HepG2 (cell line): Measurements from ENCODE around the gene P4HB. TPM values are rescaled to one million over a fixed set of nuclear protein-coding genes. Genes with fewer than 3 reads are reported as not detected.
A peak's percentile ranks its signal among the peaks of the same experiment; 100 is the strongest.

Experiments
- AGO1 ChIP-seq: fragments of 200-400 bp; formaldehyde crosslinking; IDR thresholded peaks from 2 replicates; pipeline ENCODE4 v1.6.1; 2017; ENCODE audit warnings: mild to moderate bottlenecking, low read depth, low read length, moderate library complexity; ENCODE audit not compliant: poor library complexity, severe bottlenecking
- BCL6 ChIP-seq: IDR thresholded peaks from 2 replicates; pipeline ENCODE4 v1.6.1; 2016; ENCODE audit warnings: missing genetic modification reagents, missing compliant biosample characterization
- CSRNP1 ChIP-seq: sonication (generic); formaldehyde crosslinking; IDR thresholded peaks from 2 replicates; pipeline ENCODE4 v1.8.1; 2023; ENCODE audit warnings: mild to moderate bottlenecking, missing genetic modification reagents
- KDM3A ChIP-seq: IDR thresholded peaks from 2 replicates; pipeline ENCODE4 v1.6.1; 2018; ENCODE audit warnings: low read depth, missing compliant biosample characterization
- NR2C2 ChIP-seq: sonication (generic); formaldehyde crosslinking; IDR thresholded peaks from 2 replicates; pipeline ENCODE4 v1.4.0; 2020; ENCODE audit warnings: missing genetic modification reagents, mild to moderate bottlenecking, moderate library complexity, borderline replicate concordance
- PBX3 ChIP-seq: sonication (generic); formaldehyde crosslinking; IDR thresholded peaks from 2 replicates; pipeline ENCODE4 v1.8.1; 2023; ENCODE audit warnings: missing genetic modification reagents, inconsistent platforms, borderline replicate concordance
- polyA plus RNA-seq, 8 experiments: library from polyadenylated mRNA; depleted of rRNA in 3 of 8; stranded (reverse) in 7 of 8; unstranded in 1 of 8; fragments of >200 nt; fragmentation: Illumina TruSeq in 4 of 8; extraction: Trizol in 4 of 8; gene quantifications; 2 replicates each; pipeline versions ENCODE4 v1.2.1 to v1.2.3, GENCODE V29; 2011 to 2016; ENCODE audit warnings: low read depth in 4 of 8, missing spikeins in 1 of 8, mixed read lengths in 1 of 8; ENCODE audit not compliant: insufficient read depth in 1 of 8
- total RNA-seq, 5 experiments: library from RNA; depleted of rRNA; stranded (reverse); fragments of >200 nt; fragmentation: Illumina TruSeq; extraction: Trizol; gene quantifications; 2 replicates each; pipeline ENCODE4 v1.2.3, GENCODE V29; 2016; ENCODE audit warnings: low read depth in 1 of 5
- TF ChIP-seq, protein P1 (sequence below): sonication (generic); formaldehyde crosslinking; IDR thresholded peaks from 2 replicates; pipeline ENCODE4 v1.5.0; 2020; ENCODE audit warnings: missing genetic modification reagents, mild to moderate bottlenecking, borderline replicate concordance
- TF ChIP-seq, protein P2 (sequence below): sonication (generic); formaldehyde crosslinking; IDR thresholded peaks from 2 replicates; pipeline ENCODE4 v1.4.0; 2020; ENCODE audit warnings: missing genetic modification reagents

P4HB gene
- total and polyA plus RNA-seq, 2 of the 13 experiments (the other 11 are each of a cell fraction or from before 2014, with no cell fraction given), result 185 to 782 TPM

DNA sequence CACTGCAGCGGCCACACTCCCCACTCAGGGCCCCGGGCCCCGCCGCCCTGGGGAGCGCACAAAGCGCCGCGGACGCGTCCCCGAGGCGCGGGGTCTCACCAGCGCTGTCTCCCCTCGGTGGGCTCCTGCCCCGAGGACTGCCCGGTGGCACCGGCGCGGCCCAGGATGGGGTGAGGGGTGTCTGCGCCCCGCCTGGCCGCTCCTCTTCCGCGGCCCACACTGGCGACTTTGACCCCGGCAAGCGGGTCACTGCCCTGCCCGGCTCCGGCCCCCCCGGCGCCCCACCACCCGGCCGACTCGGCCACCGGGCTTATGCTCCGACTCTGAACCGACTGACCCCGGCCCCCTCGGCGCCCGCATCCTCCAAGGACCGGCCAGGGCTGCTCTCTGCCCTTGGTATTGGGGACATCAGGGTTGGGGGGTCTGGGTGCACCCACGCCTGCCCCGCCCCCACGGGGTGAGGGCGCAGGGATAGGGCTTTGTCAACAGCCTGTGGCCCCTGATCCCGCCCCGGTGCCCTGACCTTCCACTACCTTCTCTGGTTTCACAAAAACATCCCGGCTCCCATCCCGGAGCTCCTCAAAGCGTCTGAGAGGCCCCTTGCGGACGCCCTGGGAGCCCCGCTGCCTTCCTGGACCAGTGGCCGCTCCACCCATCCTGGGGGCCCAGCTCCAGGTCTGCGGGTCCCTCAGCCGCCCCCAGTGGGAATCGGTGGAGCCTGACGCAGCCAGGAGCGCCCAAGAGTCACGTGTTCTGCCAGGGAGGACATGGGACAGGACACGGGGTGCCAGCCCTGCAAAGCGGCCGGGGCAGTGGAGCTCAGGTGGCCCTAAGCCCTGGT lies 55.6 kb downstream of the P4HB start (continued):
- TF ChIP-seq BCL6 (CRISPR knock-in tag) (0 out of 2 replicates have a peak, but pooled peaks have one; percentile 29), NR2C2 (CRISPR knock-in tag) (0 out of 2 replicates have a peak, but pooled peaks have one; percentile 22), CSRNP1 (CRISPR knock-in tag) (peak; percentile 26; the same call in 1 of the 2 replicates), AGO1 (peak; percentile 49), KDM3A (CRISPR knock-in tag) (no peak), PBX3 (CRISPR knock-in tag) (no peak)
- TF ChIP-seq, protein P1, sequence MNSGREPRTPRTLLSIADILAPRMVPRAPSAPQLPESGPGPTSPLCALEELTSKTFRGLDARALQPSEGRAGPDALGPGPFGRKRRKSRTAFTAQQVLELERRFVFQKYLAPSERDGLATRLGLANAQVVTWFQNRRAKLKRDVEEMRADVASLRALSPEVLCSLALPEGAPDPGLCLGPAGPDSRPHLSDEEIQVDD (CRISPR knock-in tag), result 0 out of 2 replicates have a peak, but pooled peaks have one; percentile 8
- TF ChIP-seq, protein P2, sequence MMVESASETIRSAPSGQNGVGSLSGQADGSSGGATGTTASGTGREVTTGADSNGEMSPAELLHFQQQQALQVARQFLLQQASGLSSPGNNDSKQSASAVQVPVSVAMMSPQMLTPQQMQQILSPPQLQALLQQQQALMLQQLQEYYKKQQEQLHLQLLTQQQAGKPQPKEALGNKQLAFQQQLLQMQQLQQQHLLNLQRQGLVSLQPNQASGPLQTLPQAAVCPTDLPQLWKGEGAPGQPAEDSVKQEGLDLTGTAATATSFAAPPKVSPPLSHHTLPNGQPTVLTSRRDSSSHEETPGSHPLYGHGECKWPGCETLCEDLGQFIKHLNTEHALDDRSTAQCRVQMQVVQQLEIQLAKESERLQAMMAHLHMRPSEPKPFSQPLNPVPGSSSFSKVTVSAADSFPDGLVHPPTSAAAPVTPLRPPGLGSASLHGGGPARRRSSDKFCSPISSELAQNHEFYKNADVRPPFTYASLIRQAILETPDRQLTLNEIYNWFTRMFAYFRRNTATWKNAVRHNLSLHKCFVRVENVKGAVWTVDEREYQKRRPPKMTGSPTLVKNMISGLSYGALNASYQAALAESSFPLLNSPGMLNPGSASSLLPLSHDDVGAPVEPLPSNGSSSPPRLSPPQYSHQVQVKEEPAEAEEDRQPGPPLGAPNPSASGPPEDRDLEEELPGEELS (CRISPR knock-in tag), result peak; percentile 24; the same call in 1 of the 2 replicates
